Parathyroid adenoma (tissue), 2 donors: ENCODE data around the gene BRPF3.

Experiments
- H2AFZ ChIP-seq: fragments of 300-600 bp; sonication (generic); one replicate; pipeline ENCODE4 v1.7.0; 2017; ENCODE audit warnings: antibody characterized with exemption, mild to moderate bottlenecking
- H3K27ac ChIP-seq: fragments of 300-600 bp; sonication (generic); one replicate; pipeline ENCODE4 v1.7.0; 2017
- H3K27me3 ChIP-seq: fragments of 300-600 bp; sonication (generic); one replicate; pipeline ENCODE4 v1.7.0; 2017; ENCODE audit warnings: low read length; ENCODE audit not compliant: control insufficient read depth, insufficient read depth
- H3K36me3 ChIP-seq: fragments of 300-600 bp; sonication (generic); one replicate; pipeline ENCODE4 v1.7.0; 2017; ENCODE audit warnings: low read length; ENCODE audit not compliant: control insufficient read depth, insufficient read depth
- H3K4me1 ChIP-seq: fragments of 300-600 bp; sonication (generic); one replicate; pipeline ENCODE4 v1.7.0; 2017; ENCODE audit warnings: control low read depth
- H3K4me2 ChIP-seq: fragments of 300-600 bp; sonication (generic); one replicate; pipeline ENCODE4 v1.7.0; 2017; ENCODE audit warnings: low read length
- H3K4me3 ChIP-seq: fragments of 300-600 bp; sonication (generic); one replicate; pipeline ENCODE4 v1.7.0; 2017; ENCODE audit warnings: low read depth, low read length
- H3K79me2 ChIP-seq: fragments of 300-600 bp; sonication (generic); one replicate; pipeline ENCODE4 v1.7.0; 2017; ENCODE audit warnings: control low read depth
- H3K9ac ChIP-seq: fragments of 300-600 bp; sonication (generic); one replicate; pipeline ENCODE4 v1.7.0; 2017; ENCODE audit warnings: mild to moderate bottlenecking
- H3K9me3 ChIP-seq: fragments of 300-600 bp; sonication (generic); one replicate; pipeline ENCODE4 v1.7.0; 2017; ENCODE audit warnings: low read length; ENCODE audit not compliant: control insufficient read depth
- CTCF ChIP-seq: fragments of 300-600 bp; sonication (generic); IDR thresholded peaks from one replicate; pipeline ENCODE4 v1.7.0; 2017; ENCODE audit warnings: antibody characterized with exemption, mild to moderate bottlenecking
- donor health status: primary hyperparathyroidism.

The BRPF3 gene

DNA sequence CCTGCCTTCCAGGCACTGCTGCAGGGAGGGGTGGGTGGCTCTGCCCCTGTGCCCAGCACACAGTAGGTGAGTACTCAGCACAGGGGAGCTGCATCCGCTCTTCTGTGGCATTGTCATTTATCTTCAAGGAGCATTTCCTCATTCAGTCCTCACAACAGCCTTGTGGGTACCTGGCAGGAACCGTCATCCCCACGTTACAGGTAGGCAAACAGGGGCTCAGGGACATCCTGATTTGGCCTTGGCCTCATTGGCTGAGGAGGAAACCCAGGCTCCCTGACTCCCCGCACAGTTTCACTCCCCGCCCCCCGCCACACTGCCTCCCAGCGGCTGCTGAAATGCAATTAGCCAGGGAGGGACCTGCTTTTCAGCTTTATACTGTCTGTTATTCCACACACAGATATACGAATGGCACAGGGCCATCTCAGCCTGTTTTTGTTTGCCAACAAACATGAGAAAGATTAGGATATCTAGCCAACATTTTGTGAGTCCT, 49.1 kb downstream of the BRPF3 start:
- no peaks in the 10 kb centered on the region for H3K4me1 ChIP-seq
- no peaks in the 10 kb centered on the region for H3K9me3 ChIP-seq
- no peaks in the 10 kb centered on the region for H3K79me2 ChIP-seq
- no peak overlapping the region for H3K4me3 ChIP-seq
- H3K4me2 ChIP-seq: no peak overlapping the region
- H3K27me3 ChIP-seq: no peaks in the 10 kb centered on the region
- H3K9ac ChIP-seq: no peak overlapping the region
- H3K36me3 ChIP-seq: no peaks in the 10 kb centered on the region
- TF ChIP-seq CTCF: no peak
- no peak overlapping the region for H3K27ac ChIP-seq
- H2AFZ ChIP-seq: no peak overlapping the region

GRCh38 chr6:36246506-36247268, 50.1 kb downstream of the BRPF3 start:
- no peak overlapping the region for H3K27ac ChIP-seq
- no peaks in the 10 kb centered on the region for H3K9me3 ChIP-seq
- no peak for TF ChIP-seq CTCF
- no peaks in the 10 kb centered on the region for H3K36me3 ChIP-seq
- H2AFZ ChIP-seq: no peak overlapping the region
- no peak overlapping the region for H3K4me2 ChIP-seq
- H3K9ac ChIP-seq: no peak overlapping the region
- no peaks in the 10 kb centered on the region for H3K79me2 ChIP-seq
- H3K27me3 ChIP-seq: no peaks in the 10 kb centered on the region
- no peak overlapping the region for H3K4me3 ChIP-seq
- no peaks in the 10 kb centered on the region for H3K4me1 ChIP-seq

- no peak for TF ChIP-seq CTCF
- no peak overlapping the region for H2AFZ ChIP-seq
- no peaks in the 10 kb centered on the region for H3K79me2 ChIP-seq
- H3K27ac ChIP-seq: no peak overlapping the region
- no peak overlapping the region for H3K9ac ChIP-seq
- no peak overlapping the region for H3K4me2 ChIP-seq
- H3K36me3 ChIP-seq: no peaks in the 10 kb centered on the region
- no peaks in the 10 kb centered on the region for H3K4me1 ChIP-seq
- H3K4me3 ChIP-seq: no peak overlapping the region
- no peaks in the 10 kb centered on the region for H3K9me3 ChIP-seq
- H3K27me3 ChIP-seq: no peaks in the 10 kb centered on the region
Measured at GRCh38 chr6:36247693-36248092, 51.1 kb downstream of the BRPF3 start.

- H3K4me2 ChIP-seq: no peak overlapping the region
- no peaks in the 10 kb centered on the region for H3K9me3 ChIP-seq
- H3K27ac ChIP-seq: no peak overlapping the region
- no peaks in the 10 kb centered on the region for H3K27me3 ChIP-seq
- no peak overlapping the region for H2AFZ ChIP-seq
- no peak overlapping the region for H3K4me3 ChIP-seq
- H3K9ac ChIP-seq: no peak overlapping the region
- H3K36me3 ChIP-seq: no peaks in the 10 kb centered on the region
- no peaks in the 10 kb centered on the region for H3K79me2 ChIP-seq
- TF ChIP-seq CTCF: no peak
- H3K4me1 ChIP-seq: no peaks in the 10 kb centered on the region
Measured at GRCh38 chr6:36248980-36249379, 52.4 kb downstream of the BRPF3 start.

GRCh38 chr6:36249536-36249935, 53.0 kb downstream of the BRPF3 start:
- H3K4me1 ChIP-seq: no peaks in the 10 kb centered on the region
- no peak for TF ChIP-seq CTCF
- no peak overlapping the region for H2AFZ ChIP-seq
- no peak overlapping the region for H3K27ac ChIP-seq
- H3K9ac ChIP-seq: no peak overlapping the region
- no peak overlapping the region for H3K4me2 ChIP-seq
- H3K27me3 ChIP-seq: no peaks in the 10 kb centered on the region
- no peaks in the 10 kb centered on the region for H3K79me2 ChIP-seq
- no peak overlapping the region for H3K4me3 ChIP-seq
- no peaks in the 10 kb centered on the region for H3K36me3 ChIP-seq
- H3K9me3 ChIP-seq: no peaks in the 10 kb centered on the region
